ENCODE results near the gene TUBB3. TPM values are rescaled to one million over a fixed set of nuclear protein-coding genes. Genes with fewer than 3 reads are reported as not detected.
A peak's percentile ranks its signal among the peaks of the same experiment; 100 is the strongest.

The TUBB3 gene
- total RNA-seq, 1 experiment from 2014 or later, result 52.1 TPM

DNA sequence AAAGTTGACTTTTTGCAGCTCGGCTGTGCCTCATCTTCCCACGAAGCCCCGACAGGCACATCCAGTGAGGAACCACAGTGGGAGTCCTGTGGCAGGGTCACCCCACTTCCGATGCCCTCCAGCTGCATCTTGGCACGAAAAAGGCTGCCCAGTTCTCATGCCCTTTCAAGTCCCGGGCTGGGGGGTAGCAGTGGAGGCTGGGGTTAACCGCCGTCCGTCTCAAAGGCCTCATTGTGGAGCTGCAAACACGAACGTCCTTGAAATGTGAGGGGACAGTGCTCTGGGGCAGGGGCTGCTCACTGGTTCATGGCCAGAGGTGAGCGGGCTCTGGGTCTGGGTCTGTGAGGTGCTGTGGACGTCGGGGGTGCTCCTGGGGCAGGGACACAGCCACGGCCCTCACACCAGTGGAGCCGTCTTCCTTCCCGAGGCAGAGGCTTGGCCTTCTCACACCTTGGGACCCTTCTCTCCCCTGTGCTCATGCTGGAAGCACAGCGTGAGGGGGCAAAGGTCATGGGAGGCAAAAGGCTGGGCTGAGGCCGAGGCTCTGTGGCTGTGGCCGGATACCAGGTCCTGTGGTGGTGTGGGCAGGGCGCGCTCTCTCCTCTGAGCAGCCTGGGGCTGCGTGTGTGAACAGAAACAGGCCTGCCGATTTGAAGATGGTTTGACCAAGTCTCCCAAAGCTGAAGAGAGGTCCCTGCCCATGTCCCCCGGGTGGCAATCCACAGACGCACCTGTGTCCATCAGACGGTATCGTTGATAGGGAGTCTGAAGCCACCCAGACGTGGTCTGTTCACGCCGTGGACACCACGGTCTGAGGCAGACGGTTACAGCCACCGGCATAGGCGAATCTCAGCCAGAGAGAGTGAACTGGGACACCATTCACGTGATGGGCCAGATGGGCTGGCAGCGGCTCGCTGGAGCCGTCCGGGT lies 7.6 kb upstream of the TUBB3 start:
- no TSS peak for BruUV-seq (replicated peaks)
- no peaks in the 10 kb centered on the region for H3K9me3 Mint-ChIP-seq (ENCODE audit: low read depth, unreplicated experiment)
- peaks cover 88% of the 10 kb centered on the region for H3K36me3 Mint-ChIP-seq (ENCODE audit: insufficient read depth, unreplicated experiment)
- no peak for DNase-seq
- CTCF ChIA-PET, result no interaction called here
- H3K4me1 Mint-ChIP-seq (ENCODE audit: low read depth, unreplicated experiment), result peaks cover 15% of the 10 kb centered on the region
- peak overlapping the region; percentile 52 for H3K27ac Mint-ChIP-seq (ENCODE audit: unreplicated experiment)
- no peak overlapping the region for H3K4me3 Mint-ChIP-seq (ENCODE audit: low read depth, unreplicated experiment)
- no peaks in the 10 kb centered on the region for H3K27me3 Mint-ChIP-seq (ENCODE audit: unreplicated experiment)
- intact Hi-C loops (cut with micrococcal nuclease; ENCODE audit: unreplicated experiment), result no loop called here
- no peak for TF ChIP-seq CTCF (IDR thresholded peaks at IDR 0.05; ENCODE audit: unreplicated experiment)

DNA sequence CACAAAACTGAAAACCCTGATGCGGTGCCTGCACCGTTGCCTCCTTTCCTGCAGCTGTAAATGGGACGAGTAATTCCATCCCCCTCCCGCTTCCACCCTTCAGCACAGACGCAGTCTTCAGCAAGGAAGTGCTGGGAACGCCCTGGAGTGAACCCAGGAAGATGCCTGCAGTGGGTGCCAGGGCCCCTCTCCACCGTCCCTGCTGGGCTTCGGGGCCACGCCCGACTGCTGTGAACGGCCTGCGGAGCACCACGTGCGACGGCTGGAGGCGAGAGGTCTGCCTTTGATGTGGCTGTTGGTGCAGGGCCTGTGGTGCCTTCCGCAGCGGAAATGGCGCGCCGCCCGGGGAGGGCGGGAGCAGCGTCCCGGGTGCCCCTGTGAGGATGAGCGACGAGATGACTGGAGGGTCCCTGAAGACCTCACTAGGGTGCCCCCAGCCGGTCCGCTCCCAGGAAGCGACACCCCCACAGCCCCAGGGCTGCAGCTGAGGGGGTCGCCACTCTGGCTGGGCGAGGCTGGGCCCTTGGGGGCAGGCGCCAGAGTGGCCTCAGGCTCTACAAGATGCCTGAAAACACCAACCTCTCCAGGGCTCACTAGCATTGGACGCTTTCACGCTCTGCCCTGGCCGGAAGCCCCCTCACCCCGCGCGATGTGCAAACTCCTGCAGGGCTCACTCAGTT lies 5.2 kb upstream of the TUBB3 start:
- TF ChIP-seq CTCF (IDR thresholded peaks at IDR 0.05; ENCODE audit: unreplicated experiment), result no peak
- H3K4me1 Mint-ChIP-seq (ENCODE audit: low read depth, unreplicated experiment), result peaks cover 24% of the 10 kb centered on the region
- CTCF ChIA-PET, result interaction anchor here (0.6 to 0.7 kb wide), 2 partner anchors 8 to 10 kb away, joined by 3 to 5 read pairs; no protein-coding TSS in a partner anchor
- peak overlapping the region; percentile 43 for H3K27ac Mint-ChIP-seq (ENCODE audit: unreplicated experiment)
- intact Hi-C loops (cut with micrococcal nuclease; ENCODE audit: unreplicated experiment), result no loop called here
- H3K9me3 Mint-ChIP-seq (ENCODE audit: low read depth, unreplicated experiment), result no peaks in the 10 kb centered on the region
- DNase-seq, result peak; percentile 84
- no TSS peak for BruUV-seq (replicated peaks)
- H3K4me3 Mint-ChIP-seq (ENCODE audit: low read depth, unreplicated experiment), result peak overlapping the region; percentile 78
- no peaks in the 10 kb centered on the region for H3K27me3 Mint-ChIP-seq (ENCODE audit: unreplicated experiment)
- H3K36me3 Mint-ChIP-seq (ENCODE audit: insufficient read depth, unreplicated experiment), result peaks cover 83% of the 10 kb centered on the region

GRCh38 chr16:89918453-89919347 lies 4.4 kb upstream of the TUBB3 start, which contains the start of gene MC1R:
Gene MC1R, plus strand, starts transcription at chr16:89918862. Its CDS starts 397 bp downstream, at chr16:89919259.
- TF ChIP-seq CTCF (IDR thresholded peaks at IDR 0.05; ENCODE audit: unreplicated experiment), result no peak
- H3K4me1 Mint-ChIP-seq (ENCODE audit: low read depth, unreplicated experiment), result peaks cover 24% of the 10 kb centered on the region
- H3K27ac Mint-ChIP-seq (ENCODE audit: unreplicated experiment), result peak within 1 kb of the TSS; percentile 43
- H3K36me3 Mint-ChIP-seq (ENCODE audit: insufficient read depth, unreplicated experiment), result peaks cover 84% of the 10 kb centered on the region
- intact Hi-C loops (cut with micrococcal nuclease; ENCODE audit: unreplicated experiment), result no loop called here
- peak within 1 kb of the TSS; percentile 78 for H3K4me3 Mint-ChIP-seq (ENCODE audit: low read depth, unreplicated experiment)
- no peaks in the 10 kb centered on the region for H3K9me3 Mint-ChIP-seq (ENCODE audit: low read depth, unreplicated experiment)
- H3K27me3 Mint-ChIP-seq (ENCODE audit: unreplicated experiment), result no peaks in the 10 kb centered on the region
- no TSS peak for BruUV-seq (replicated peaks)
- DNase-seq, result peak; percentile 63
- CTCF ChIA-PET, result interaction anchor here (0.7 kb wide), 1 partner anchor 8 kb away, joined by 5 read pairs; no protein-coding TSS in a partner anchor
